Smooth muscle cell (in vitro differentiated cells): ENCODE data around the gene C1GALT1. TPM values are rescaled to one million over a fixed set of nuclear protein-coding genes. Genes with fewer than 3 reads are reported as not detected.

Experiments
- DNase-seq: peaks from one replicate; lab custom pipeline; 2025; ENCODE audit not compliant: unreplicated experiment; lab: John Stamatoyannopoulos, UW
- H2AFZ ChIP-seq: fragments of 200-600 bp; sonication (generic); 2 replicates; pipeline ENCODE4 v1.6.0; 2016; ENCODE audit warnings: antibody characterized with exemption, low read depth, mild to moderate bottlenecking
- H3F3A ChIP-seq: fragments of 200-600 bp; sonication (generic); 2 replicates; pipeline ENCODE4 v1.6.0; 2017; ENCODE audit warnings: antibody characterized with exemption, low read depth
- H3K27ac ChIP-seq: fragments of 200-600 bp; sonication (generic); 2 replicates; pipeline ENCODE4 v1.5.1; 2016; ENCODE audit warnings: low read depth, mild to moderate bottlenecking
- H3K27me3 ChIP-seq: fragments of 200-600 bp; sonication (generic); 2 replicates; pipeline ENCODE4 v1.6.1; 2016; ENCODE audit warnings: low read depth, mild to moderate bottlenecking
- H3K36me3 ChIP-seq: fragments of 200-600 bp; sonication (generic); 2 replicates; pipeline ENCODE4 v1.5.1; 2016; ENCODE audit warnings: low read depth
- H3K4me1 ChIP-seq: fragments of 200-600 bp; sonication (generic); 2 replicates; pipeline ENCODE4 v1.5.1; 2016; ENCODE audit warnings: low read depth
- H3K4me2 ChIP-seq: fragments of 200-600 bp; sonication (generic); 2 replicates; pipeline ENCODE4 v1.6.0; 2016; ENCODE audit warnings: mild to moderate bottlenecking
- H3K4me3 ChIP-seq: fragments of 200-600 bp; sonication (generic); 2 replicates; pipeline ENCODE4 v1.5.1; 2016; ENCODE audit warnings: mild to moderate bottlenecking
- H3K79me2 ChIP-seq: fragments of 200-600 bp; sonication (generic); 2 replicates; pipeline ENCODE4 v1.6.0; 2016; ENCODE audit warnings: low read depth, mild to moderate bottlenecking
- H3K9ac ChIP-seq: fragments of 200-600 bp; sonication (generic); 2 replicates; pipeline ENCODE4 v1.6.0; 2016; ENCODE audit warnings: low read depth
- H3K9me3 ChIP-seq: fragments of 200-600 bp; sonication (generic); replicated peaks from 2 replicates; pipeline ENCODE4 v1.5.1; 2016; ENCODE audit warnings: low read depth
- H4K20me1 ChIP-seq: fragments of 200-600 bp; sonication (generic); 2 replicates; pipeline ENCODE4 v1.6.0; 2016; ENCODE audit warnings: low read depth
- WGBS: methylation state at CpG from one replicate; pipeline ENCODE4 v1.1.7; 2016; ENCODE audit warnings: low lambda C conversion rate; 5-methylcytosine and 5-hydroxymethylcytosine counted together
- polyA plus RNA-seq: library from polyadenylated mRNA; unstranded; fragments of >200 nt; fragmentation: Nextera tagmentation; extraction: Ambion mirVana; gene quantifications from 2 replicates; pipeline ENCODE4 v1.2.1, GENCODE V29; 2016
- total RNA-seq: library from RNA; depleted of rRNA; stranded (reverse); fragments of >200 nt; gene quantifications from 2 replicates; pipeline ENCODE4 v1.2.3, GENCODE V29; 2014
- TF ChIP-seq, protein P1 (sequence below): fragments of 200-600 bp; sonication (generic); IDR thresholded peaks from 2 replicates; pipeline ENCODE4 v1.5.1; 2017; ENCODE audit warnings: borderline replicate concordance, mild to moderate bottlenecking, antibody characterized with exemption; ENCODE audit not compliant: insufficient read depth, poor library complexity, severe bottlenecking

Gene C1GALT1
- total and polyA plus RNA-seq, 2 experiments from 2014 or later = 20.6 to 89.9 TPM

- H3K79me2 ChIP-seq = no peaks in the 10 kb centered on the region
- H3K4me3 ChIP-seq = no peak overlapping the region
- H3K36me3 ChIP-seq = no peaks in the 10 kb centered on the region
- H3K27ac ChIP-seq = no peak overlapping the region
- no peaks in the 10 kb centered on the region for H3K9me3 ChIP-seq
- H3K4me1 ChIP-seq = no peaks in the 10 kb centered on the region
- H3K4me2 ChIP-seq = no peak overlapping the region
- no peak overlapping the region for H2AFZ ChIP-seq
- TF ChIP-seq, protein P1, sequence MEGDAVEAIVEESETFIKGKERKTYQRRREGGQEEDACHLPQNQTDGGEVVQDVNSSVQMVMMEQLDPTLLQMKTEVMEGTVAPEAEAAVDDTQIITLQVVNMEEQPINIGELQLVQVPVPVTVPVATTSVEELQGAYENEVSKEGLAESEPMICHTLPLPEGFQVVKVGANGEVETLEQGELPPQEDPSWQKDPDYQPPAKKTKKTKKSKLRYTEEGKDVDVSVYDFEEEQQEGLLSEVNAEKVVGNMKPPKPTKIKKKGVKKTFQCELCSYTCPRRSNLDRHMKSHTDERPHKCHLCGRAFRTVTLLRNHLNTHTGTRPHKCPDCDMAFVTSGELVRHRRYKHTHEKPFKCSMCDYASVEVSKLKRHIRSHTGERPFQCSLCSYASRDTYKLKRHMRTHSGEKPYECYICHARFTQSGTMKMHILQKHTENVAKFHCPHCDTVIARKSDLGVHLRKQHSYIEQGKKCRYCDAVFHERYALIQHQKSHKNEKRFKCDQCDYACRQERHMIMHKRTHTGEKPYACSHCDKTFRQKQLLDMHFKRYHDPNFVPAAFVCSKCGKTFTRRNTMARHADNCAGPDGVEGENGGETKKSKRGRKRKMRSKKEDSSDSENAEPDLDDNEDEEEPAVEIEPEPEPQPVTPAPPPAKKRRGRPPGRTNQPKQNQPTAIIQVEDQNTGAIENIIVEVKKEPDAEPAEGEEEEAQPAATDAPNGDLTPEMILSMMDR = no peak
- 94% methylated on average over 4 of the region's 4 CpGs for WGBS
- no peak for DNase-seq
- no peaks in the 10 kb centered on the region for H4K20me1 ChIP-seq
- H3F3A ChIP-seq = no peaks in the 10 kb centered on the region
- no peak overlapping the region for H3K9ac ChIP-seq
- no peaks in the 10 kb centered on the region for H3K27me3 ChIP-seq
These were observed 112.6 kb downstream of the C1GALT1 start for GRCh38 chr7:7294911-7295310.
